ENCODE measurements around the gene UGT3A1. TPM values are rescaled to one million over a fixed set of nuclear protein-coding genes. Genes with fewer than 3 reads are reported as not detected.

UGT3A1 gene
- total and polyA plus RNA-seq, 10 of the 15 experiments (the other 5 are each of a cell fraction or from before 2014, with no cell fraction given) = not detected

DNA sequence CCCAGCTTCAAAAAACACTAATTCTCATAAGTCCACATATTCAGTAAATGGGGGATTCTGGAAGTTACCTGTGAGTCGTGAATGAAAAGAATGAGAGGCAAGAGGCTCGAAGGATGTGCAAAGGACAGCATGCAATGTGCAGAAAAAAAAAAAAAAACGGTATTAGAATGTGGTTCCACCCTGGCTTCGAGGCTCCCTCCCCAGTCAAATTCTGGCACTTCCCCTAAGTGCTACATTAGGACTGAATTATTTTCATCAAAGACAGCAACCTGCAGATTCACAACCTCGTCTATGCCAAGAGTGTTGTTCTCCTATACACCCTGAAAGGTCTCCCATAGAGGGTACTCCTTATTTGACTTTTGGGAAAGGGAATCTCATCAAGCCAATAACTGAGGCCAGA is 69.3 kb downstream of the UGT3A1 start (continued):
- TF ChIP-seq JUND (IDR thresholded peaks at IDR 0.05; ENCODE audit: low read depth, low read length) = no peak

DNA sequence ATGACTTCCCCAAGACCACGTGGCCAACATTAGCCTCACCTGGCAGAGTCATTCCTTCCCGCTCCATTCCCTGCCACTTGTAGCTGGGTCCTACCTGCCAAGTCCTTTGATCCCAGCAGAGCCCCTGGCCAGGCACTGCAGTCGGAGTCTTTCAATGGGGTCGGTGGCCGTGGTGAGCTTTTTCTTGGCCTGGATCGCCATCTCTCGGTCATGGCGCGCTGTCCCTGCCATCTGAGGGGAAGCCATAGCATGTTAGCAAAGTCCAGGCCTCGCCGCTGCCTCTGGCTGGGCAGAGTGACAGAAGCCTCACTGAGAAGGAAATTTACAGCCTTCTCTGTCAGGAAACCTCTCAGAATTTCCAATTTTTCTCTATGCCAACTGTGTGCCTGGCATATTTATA is 70.3 kb downstream of the UGT3A1 start:
- Histone ChIP-seq H3K79me2 (ENCODE audit: control insufficient read depth, insufficient read depth, low read length) (no peaks in the 10 kb centered on the region), H3K27me3 (replicated peaks in 1 of 2; ENCODE audit: control insufficient read depth in 2 of 2, insufficient read depth in 2 of 2, low read length in 1 of 2) (no peaks in the 10 kb centered on the region), H3K36me3 (ENCODE audit: control insufficient read depth in 2 of 2, insufficient read depth in 2 of 2, low read length in 1 of 2) (no peaks in the 10 kb centered on the region), H3K4me1 (ENCODE audit: control insufficient read depth, insufficient read depth, low read length) (peaks cover 4% of the 10 kb centered on the region; the same call in 1 of the 2 replicates), H3K4me2 (ENCODE audit: control insufficient read depth, insufficient read depth) (no peak overlapping the region), H3K9ac (ENCODE audit: control insufficient read depth, insufficient read depth, low read length) (no peak overlapping the region), H2AFZ (ENCODE audit: control insufficient read depth, low read depth, low read length) (no peak overlapping the region), H3K9me3 (replicated peaks; ENCODE audit: control insufficient read depth, insufficient read depth, low read length) (peaks cover 4% of the 10 kb centered on the region; the same call in 2 of the 3 replicates), H3K4me3 (no peak overlapping the region), H3K27ac (ENCODE audit: control insufficient read depth, insufficient read depth) (no peak overlapping the region), H4K20me1 (ENCODE audit: control insufficient read depth, insufficient read depth) (no peaks in the 10 kb centered on the region)
- DNase-seq (ENCODE audit: low read depth, low spot score) (no peak), FAIRE-seq (no peak), ATAC-seq (peak; percentile 65)
- CTCF ChIA-PET = interaction anchor here (1.1 to 16.3 kb wide), 9 partner anchors 12 to 270 kb away, joined by 3 to 359 read pairs (median 8); no protein-coding TSS in a partner anchor
- no TSS peak for BruUV-seq (replicated peaks)
- SMC1A ChIA-PET (ENCODE audit: uncharacterized antibody, unreplicated experiment) = interaction anchor here (1.0 to 13.1 kb wide), 7 partner anchors 14 to 152 kb away, joined by 3 to 276 read pairs (median 4); no protein-coding TSS in a partner anchor
- RAD21 ChIA-PET (ENCODE audit: unreplicated experiment) = interaction anchor here (1.0 to 3.4 kb wide), 6 partner anchors 46 to 271 kb away, joined by 3 to 24 read pairs (median 4); no protein-coding TSS in a partner anchor
- 57% methylated on average over 11 of the region's 11 CpGs for WGBS (ENCODE audit: insufficient coverage, insufficient replicate concordance, low lambda C conversion rate, missing lambda C conversion rate)
- no peak for TF ChIP-seq ESRRA (IDR thresholded peaks at IDR 0.05; ENCODE audit: low read length)
- TF ChIP-seq FOXM1 (IDR thresholded peaks at IDR 0.05; ENCODE audit: low read depth, low read length) = no peak
- no peak for TF ChIP-seq CBX5 (IDR thresholded peaks at IDR 0.05; ENCODE audit: low read depth)
- peak; percentile 46; the same call in 1 of the 2 replicates for TF ChIP-seq RAD21 (IDR thresholded peaks at IDR 0.05; ENCODE audit: insufficient read depth, low read depth, low read length)
- TF ChIP-seq SPI1 (IDR thresholded peaks at IDR 0.05; ENCODE audit: borderline replicate concordance, insufficient read depth, low read depth, low read length) = peak; percentile 27; the same call in 1 of the 2 replicates
- TF ChIP-seq, protein P1, sequence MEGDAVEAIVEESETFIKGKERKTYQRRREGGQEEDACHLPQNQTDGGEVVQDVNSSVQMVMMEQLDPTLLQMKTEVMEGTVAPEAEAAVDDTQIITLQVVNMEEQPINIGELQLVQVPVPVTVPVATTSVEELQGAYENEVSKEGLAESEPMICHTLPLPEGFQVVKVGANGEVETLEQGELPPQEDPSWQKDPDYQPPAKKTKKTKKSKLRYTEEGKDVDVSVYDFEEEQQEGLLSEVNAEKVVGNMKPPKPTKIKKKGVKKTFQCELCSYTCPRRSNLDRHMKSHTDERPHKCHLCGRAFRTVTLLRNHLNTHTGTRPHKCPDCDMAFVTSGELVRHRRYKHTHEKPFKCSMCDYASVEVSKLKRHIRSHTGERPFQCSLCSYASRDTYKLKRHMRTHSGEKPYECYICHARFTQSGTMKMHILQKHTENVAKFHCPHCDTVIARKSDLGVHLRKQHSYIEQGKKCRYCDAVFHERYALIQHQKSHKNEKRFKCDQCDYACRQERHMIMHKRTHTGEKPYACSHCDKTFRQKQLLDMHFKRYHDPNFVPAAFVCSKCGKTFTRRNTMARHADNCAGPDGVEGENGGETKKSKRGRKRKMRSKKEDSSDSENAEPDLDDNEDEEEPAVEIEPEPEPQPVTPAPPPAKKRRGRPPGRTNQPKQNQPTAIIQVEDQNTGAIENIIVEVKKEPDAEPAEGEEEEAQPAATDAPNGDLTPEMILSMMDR (IDR thresholded peaks at IDR 0.05 in 2 of 3, conservative IDR thresholded peaks at IDR 0.05 in 1 of 3; ENCODE audit: control insufficient read depth in 2 of 3, extremely low read depth in 1 of 3, insufficient read depth in 1 of 3, low read depth in 3 of 3, low read length in 3 of 3) = peak in 2 of 3 experiments; percentile 7 to 36; a peak in 1 of 6 replicates
- TF ChIP-seq YY1 (IDR thresholded peaks at IDR 0.05; ENCODE audit: low read depth, low read length) = peak; percentile 31; the same call in 1 of the 2 replicates
- peak; percentile 46; the same call in 1 of the 2 replicates for TF ChIP-seq SMC3 (IDR thresholded peaks at IDR 0.05; ENCODE audit: borderline replicate concordance, low read length)
- intact Hi-C loops (cut with micrococcal nuclease; ENCODE audit: unreplicated experiment) = loop anchor here (10.0 kb wide), 1 partner anchor 486 kb away; no protein-coding TSS in a partner anchor
- in situ Hi-C loops (cut with MboI) = loop anchor here (5.0 kb wide), 3 partner anchors 144 to 829 kb away; no protein-coding TSS in a partner anchor
- POLR2A ChIA-PET = no interaction called here
